ENCODE measurements around the gene SORCS2.

DNA sequence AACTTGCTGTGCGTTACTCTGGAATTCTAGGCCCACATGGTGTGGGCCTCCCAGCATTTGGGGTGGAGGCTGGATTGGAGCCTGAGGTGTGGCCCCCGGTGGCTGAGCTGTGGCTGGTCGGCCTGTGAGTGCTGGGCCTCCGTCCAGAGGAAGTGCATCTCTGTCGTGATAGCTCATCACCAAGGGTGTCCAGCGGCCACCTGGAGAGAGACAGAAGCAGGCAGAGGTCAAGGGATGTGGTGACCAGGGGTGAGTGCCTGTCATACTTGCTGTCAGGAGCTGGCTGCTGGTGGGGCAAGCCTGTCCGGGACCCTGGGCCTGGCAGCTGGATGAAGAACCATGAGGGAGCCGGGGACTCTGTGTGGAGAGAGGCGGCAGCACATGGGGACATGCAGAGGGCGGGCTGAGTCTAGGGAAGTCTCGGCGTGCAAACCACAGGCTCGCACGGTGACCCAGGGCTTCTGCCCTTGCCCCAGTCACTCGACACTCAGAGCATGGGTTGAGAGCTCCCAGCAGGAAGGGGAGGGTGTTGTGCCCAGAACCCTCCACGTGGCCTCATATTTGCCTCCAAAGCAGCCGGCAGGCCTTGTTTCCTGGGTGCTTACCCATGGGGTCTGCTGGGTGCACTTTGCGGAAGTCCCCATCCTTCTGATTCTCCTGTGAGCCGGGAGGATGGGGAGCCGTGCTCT lies 6.2 kb downstream of the SORCS2 start:
- TF ChIP-seq, protein P1, sequence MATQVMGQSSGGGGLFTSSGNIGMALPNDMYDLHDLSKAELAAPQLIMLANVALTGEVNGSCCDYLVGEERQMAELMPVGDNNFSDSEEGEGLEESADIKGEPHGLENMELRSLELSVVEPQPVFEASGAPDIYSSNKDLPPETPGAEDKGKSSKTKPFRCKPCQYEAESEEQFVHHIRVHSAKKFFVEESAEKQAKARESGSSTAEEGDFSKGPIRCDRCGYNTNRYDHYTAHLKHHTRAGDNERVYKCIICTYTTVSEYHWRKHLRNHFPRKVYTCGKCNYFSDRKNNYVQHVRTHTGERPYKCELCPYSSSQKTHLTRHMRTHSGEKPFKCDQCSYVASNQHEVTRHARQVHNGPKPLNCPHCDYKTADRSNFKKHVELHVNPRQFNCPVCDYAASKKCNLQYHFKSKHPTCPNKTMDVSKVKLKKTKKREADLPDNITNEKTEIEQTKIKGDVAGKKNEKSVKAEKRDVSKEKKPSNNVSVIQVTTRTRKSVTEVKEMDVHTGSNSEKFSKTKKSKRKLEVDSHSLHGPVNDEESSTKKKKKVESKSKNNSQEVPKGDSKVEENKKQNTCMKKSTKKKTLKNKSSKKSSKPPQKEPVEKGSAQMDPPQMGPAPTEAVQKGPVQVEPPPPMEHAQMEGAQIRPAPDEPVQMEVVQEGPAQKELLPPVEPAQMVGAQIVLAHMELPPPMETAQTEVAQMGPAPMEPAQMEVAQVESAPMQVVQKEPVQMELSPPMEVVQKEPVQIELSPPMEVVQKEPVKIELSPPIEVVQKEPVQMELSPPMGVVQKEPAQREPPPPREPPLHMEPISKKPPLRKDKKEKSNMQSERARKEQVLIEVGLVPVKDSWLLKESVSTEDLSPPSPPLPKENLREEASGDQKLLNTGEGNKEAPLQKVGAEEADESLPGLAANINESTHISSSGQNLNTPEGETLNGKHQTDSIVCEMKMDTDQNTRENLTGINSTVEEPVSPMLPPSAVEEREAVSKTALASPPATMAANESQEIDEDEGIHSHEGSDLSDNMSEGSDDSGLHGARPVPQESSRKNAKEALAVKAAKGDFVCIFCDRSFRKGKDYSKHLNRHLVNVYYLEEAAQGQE (IDR thresholded peaks at IDR 0.05; ENCODE audit: insufficient read depth in 1 of 2, low read depth in 2 of 2, low read length in 2 of 2), result no peak
- TF ChIP-seq TAF1 (IDR thresholded peaks at IDR 0.05; ENCODE audit: borderline replicate concordance, insufficient read depth, low read length), result no peak
- TF ChIP-seq POLR2AphosphoS5 (IDR thresholded peaks at IDR 0.05; ENCODE audit: low read depth, low read length), result no peak
- TF ChIP-seq SIN3A (IDR thresholded peaks at IDR 0.05; ENCODE audit: borderline replicate concordance, insufficient read depth, low read length), result no peak
- no peak for TF ChIP-seq FOXP2 (optimal IDR thresholded peaks at IDR 0.05; ENCODE audit: borderline replicate concordance, extremely low read depth, extremely low read length, insufficient read depth)

Data from PFSK-1 (cell line).